Fibroblast of lung (primary cell): ENCODE results near the gene EFNA1. TPM values are rescaled to one million over a fixed set of nuclear protein-coding genes. Genes with fewer than 3 reads are reported as not detected.
"Not testable (repeated sequence)": the region's sequence is repeated elsewhere in the genome, so short reads cannot be mapped to it uniquely, and the experiment has no call there.

ENCODE experiments used
- DNase-seq, 2 donors: peaks; one replicate each; pipeline versions ENCODE4 v3.0.0 to v3.0.0-alpha.2; 2010; ENCODE audit warnings: low read depth in 2 of 2
- H2AFZ ChIP-seq: 2 replicates; pipeline ENCODE4 v1.5.1; 2012; ENCODE audit warnings: low read length, control low read depth, inconsistent platforms
- H3K27ac ChIP-seq: 2 replicates; pipeline ENCODE4 v1.5.1; 2011; ENCODE audit warnings: low read length, control low read depth; ENCODE audit not compliant: insufficient read depth
- H3K27me3 ChIP-seq: 2 replicates; pipeline ENCODE4 v1.5.1; 2011; ENCODE audit warnings: mild to moderate bottlenecking, low read length; ENCODE audit not compliant: control insufficient read depth, insufficient read depth
- H3K36me3 ChIP-seq: 2 replicates; pipeline ENCODE4 v1.5.1; 2011; ENCODE audit warnings: low read length; ENCODE audit not compliant: control insufficient read depth, insufficient read depth
- H3K4me1 ChIP-seq: 2 replicates; pipeline ENCODE4 v1.5.1; 2011; ENCODE audit warnings: low read length; ENCODE audit not compliant: control insufficient read depth, insufficient read depth; ENCODE audit errors: extremely low read depth
- H3K4me2 ChIP-seq: 2 replicates; pipeline ENCODE4 v1.5.1; 2011; ENCODE audit warnings: low read length, control low read depth; ENCODE audit not compliant: insufficient read depth; ENCODE audit errors: extremely low read depth
- H3K4me3 ChIP-seq, 4 experiments: fragments of 200-600 bp in 1 of 4; sonication (generic) in 1 of 4; replicated peaks in 1 of 4; 2 replicates each; pipeline ENCODE4 v1.5.1; 2011 to 2016; ENCODE audit warnings: low read length in 4 of 4, low read depth in 3 of 4, mild to moderate bottlenecking in 3 of 4, control low read depth in 2 of 4, inconsistent platforms in 1 of 4, mixed read lengths in 1 of 4; ENCODE audit not compliant: insufficient read depth in 1 of 4; ENCODE audit errors: control extremely low read depth in 1 of 4
- H3K79me2 ChIP-seq: 2 replicates; pipeline ENCODE4 v1.5.1; 2012; ENCODE audit warnings: mild to moderate bottlenecking, low read length, inconsistent platforms; ENCODE audit not compliant: control insufficient read depth, insufficient read depth
- H3K9ac ChIP-seq: 2 replicates; pipeline ENCODE4 v1.5.1; 2011; ENCODE audit warnings: mild to moderate bottlenecking, low read length, control low read depth; ENCODE audit not compliant: insufficient read depth
- H3K9me3 ChIP-seq: 2 replicates; pipeline ENCODE4 v1.5.1; 2012; ENCODE audit warnings: low read depth, low read length; ENCODE audit not compliant: control insufficient read depth, insufficient read depth
- H4K20me1 ChIP-seq: 2 replicates; pipeline ENCODE4 v1.5.1; 2011; ENCODE audit warnings: low read length; ENCODE audit not compliant: control insufficient read depth, insufficient read depth; ENCODE audit errors: extremely low read depth
- CTCF ChIP-seq, 2 donors: IDR thresholded peaks in 1 of 2; conservative IDR thresholded peaks in 1 of 2; 1 replicate in 1 of 2; 2 replicates in 1 of 2; pipeline ENCODE4 v1.5.1; 2011 to 2012; ENCODE audit warnings: low read length in 2 of 2, control low read depth in 1 of 2, inconsistent platforms in 1 of 2, low read depth in 1 of 2, mild to moderate bottlenecking in 1 of 2
- EZH2 ChIP-seq: IDR thresholded peaks from 2 replicates; pipeline ENCODE4 v1.5.1; 2012; ENCODE audit warnings: low read length, control low read depth, mild to moderate bottlenecking; ENCODE audit errors: missing control alignments
- polyA plus RNA-seq, 2 donors: library from polyadenylated mRNA; depleted of rRNA in 1 of 2; stranded (reverse) in 1 of 2; unstranded in 1 of 2; fragments of >200 nt; gene quantifications; 2 replicates each; pipeline ENCODE4 v1.2.1, GENCODE V29; 2011 to 2012; ENCODE audit warnings: missing spikeins in 1 of 2
- total RNA-seq: library from RNA; depleted of rRNA; stranded (reverse); fragments of >200 nt; gene quantifications from 2 replicates; pipeline ENCODE4 v1.2.1, GENCODE V29; 2014

Gene EFNA1
- total and polyA plus RNA-seq, 2 donors (not counting 1 experiment from before 2014, with no cell fraction given): 0.07 TPM; not detected in 1

GRCh38 chr1:155158991-155159390, 31.3 kb downstream of the EFNA1 start:
- Histone ChIP-seq H3K4me1 (no peaks in the 10 kb centered on the region), H4K20me1 (no peaks in the 10 kb centered on the region), H3K9me3 (no peaks in the 10 kb centered on the region), H3K27ac (no peak overlapping the region), H3K36me3 (no peaks in the 10 kb centered on the region), H3K4me2 (no peak overlapping the region), H3K79me2 (no peaks in the 10 kb centered on the region), H3K9ac (no peak overlapping the region), H3K4me3 (no peak overlapping the region), H3K27me3 (no peaks in the 10 kb centered on the region), H2AFZ (no peak overlapping the region)
- no peak for DNase-seq
- TF ChIP-seq CTCF (conservative IDR thresholded peaks at IDR 0.05 in 1 of 2, IDR thresholded peaks at IDR 0.05 in 1 of 2; ENCODE audit: low read depth in 1 of 2, low read length in 2 of 2): no peak
- no peak for TF ChIP-seq EZH2

GRCh38 chr1:155160128-155160527, 32.5 kb downstream of the EFNA1 start:
- no peak for DNase-seq
- no peaks in the 10 kb centered on the region for H3K9me3 ChIP-seq
- H4K20me1 ChIP-seq: no peaks in the 10 kb centered on the region
- no peak overlapping the region for H3K9ac ChIP-seq
- no peak overlapping the region for H2AFZ ChIP-seq
- no peak overlapping the region for H3K4me3 ChIP-seq
- H3K27me3 ChIP-seq: no peaks in the 10 kb centered on the region
- H3K36me3 ChIP-seq: no peaks in the 10 kb centered on the region
- H3K4me2 ChIP-seq: no peak overlapping the region
- H3K79me2 ChIP-seq: no peaks in the 10 kb centered on the region
- H3K27ac ChIP-seq: no peak overlapping the region
- H3K4me1 ChIP-seq: no peaks in the 10 kb centered on the region
- TF ChIP-seq EZH2: no peak
- no peak for TF ChIP-seq CTCF (conservative IDR thresholded peaks at IDR 0.05 in 1 of 2, IDR thresholded peaks at IDR 0.05 in 1 of 2; ENCODE audit: low read depth in 1 of 2, low read length in 2 of 2)

GRCh38 chr1:155162631-155163030, 35.0 kb downstream of the EFNA1 start:
- not testable (repeated sequence) for H3K36me3 ChIP-seq, H3K79me2 ChIP-seq, H2AFZ ChIP-seq, H3K4me2 ChIP-seq, H3K4me1 ChIP-seq, H3K27me3 ChIP-seq, H3K27ac ChIP-seq, H3K9ac ChIP-seq, H3K4me3 ChIP-seq, DNase-seq, H4K20me1 ChIP-seq, H3K9me3 ChIP-seq

GRCh38 chr1:155163785-155164184, 36.1 kb downstream of the EFNA1 start:
- H2AFZ ChIP-seq, H3K9me3 ChIP-seq, H4K20me1 ChIP-seq, H3K27ac ChIP-seq, DNase-seq, H3K79me2 ChIP-seq, H3K4me3 ChIP-seq, H3K9ac ChIP-seq, H3K4me1 ChIP-seq, H3K4me2 ChIP-seq, H3K36me3 ChIP-seq, H3K27me3 ChIP-seq: not testable (repeated sequence)

GRCh38 chr1:155164625-155165024, 36.9 kb downstream of the EFNA1 start:
- not testable (repeated sequence) for H3K4me3 ChIP-seq, H3K36me3 ChIP-seq, H3K27ac ChIP-seq, H3K9me3 ChIP-seq, H3K4me1 ChIP-seq, H3K9ac ChIP-seq, DNase-seq, H3K79me2 ChIP-seq, H4K20me1 ChIP-seq, H3K27me3 ChIP-seq, H2AFZ ChIP-seq, H3K4me2 ChIP-seq
